Measurements from ENCODE around the gene TRIM44. TPM values are rescaled to one million over a fixed set of nuclear protein-coding genes. Genes with fewer than 3 reads are reported as not detected.
"Not testable (repeated sequence)": the region's sequence is repeated elsewhere in the genome, so short reads cannot be mapped to it uniquely, and the experiment has no call there.

TRIM44 gene
- total and polyA plus RNA-seq, 10 of the 15 experiments (the other 5 are each of a cell fraction or from before 2014, with no cell fraction given): 6.7 to 93.0 (median 27.6) TPM

DNA sequence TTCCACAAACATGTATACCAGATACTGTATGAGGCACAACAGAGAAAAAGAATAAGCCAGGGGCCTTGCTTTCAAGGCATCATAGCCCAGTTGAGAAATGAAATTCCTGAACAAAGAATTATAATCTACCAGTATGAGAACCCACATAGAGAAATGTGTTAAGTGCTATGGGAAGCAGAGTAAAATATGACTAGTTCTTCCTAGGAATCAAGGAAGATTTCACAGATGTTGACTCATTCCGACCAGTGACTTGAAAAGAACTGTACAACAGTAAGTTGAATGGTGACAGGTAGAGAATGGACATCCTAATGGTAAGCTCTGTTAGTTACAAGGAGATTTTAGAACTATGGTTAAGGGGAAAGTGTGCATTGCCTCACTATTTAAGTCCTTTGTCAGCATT lies 102.6 kb downstream of the TRIM44 start:
- H3K9ac ChIP-seq (ENCODE audit: control insufficient read depth, insufficient read depth, low read length): no peak overlapping the region
- ChIA-PET CTCF (no interaction called here), POLR2A (no interaction called here), RAD21 (ENCODE audit: unreplicated experiment) (no interaction called here), SMC1A (ENCODE audit: uncharacterized antibody, unreplicated experiment) (interaction anchor here (1.4 to 1.6 kb wide), 2 partner anchors 20 to 31 kb away, joined by 3 to 5 read pairs; no protein-coding TSS in a partner anchor)
- H4K20me1 ChIP-seq (ENCODE audit: control insufficient read depth, insufficient read depth): no peaks in the 10 kb centered on the region
- no peaks in the 10 kb centered on the region for H3K9me3 ChIP-seq (replicated peaks; ENCODE audit: control insufficient read depth, insufficient read depth, low read length)
- FAIRE-seq (no peak), ATAC-seq (no peak), DNase-seq (ENCODE audit: low read depth, low spot score) (no peak)
- no peak overlapping the region for H2AFZ ChIP-seq (ENCODE audit: control insufficient read depth, low read depth, low read length)
- H3K36me3 ChIP-seq (ENCODE audit: control insufficient read depth in 2 of 2, insufficient read depth in 2 of 2, low read length in 1 of 2): no peaks in the 10 kb centered on the region; a peak in 2 of 4 replicates
- 93% methylated on average over 1 of the region's 1 CpG for WGBS (ENCODE audit: insufficient coverage, insufficient replicate concordance, low lambda C conversion rate, missing lambda C conversion rate)
- no peak overlapping the region for H3K27ac ChIP-seq (ENCODE audit: control insufficient read depth, insufficient read depth)
- BruUV-seq (replicated peaks): no TSS peak
- in situ Hi-C loops (cut with MboI): no loop called here
- no peak overlapping the region for H3K4me3 ChIP-seq
- intact Hi-C loops (cut with micrococcal nuclease; ENCODE audit: unreplicated experiment): no loop called here
- no peaks in the 10 kb centered on the region for H3K4me1 ChIP-seq (ENCODE audit: control insufficient read depth, insufficient read depth, low read length)
- no peaks in the 10 kb centered on the region for H3K27me3 ChIP-seq (replicated peaks in 1 of 2; ENCODE audit: control insufficient read depth in 2 of 2, insufficient read depth in 2 of 2, low read length in 1 of 2)
- no peak for TF ChIP-seq RBBP5 (conservative IDR thresholded peaks at IDR 0.05)
- no peaks in the 10 kb centered on the region for H3K79me2 ChIP-seq (ENCODE audit: control insufficient read depth, insufficient read depth, low read length)
- H3K4me2 ChIP-seq (ENCODE audit: control insufficient read depth, insufficient read depth): no peak overlapping the region

- in situ Hi-C loops (cut with MboI): no loop called here
- H3K36me3 ChIP-seq (ENCODE audit: control insufficient read depth in 2 of 2, insufficient read depth in 2 of 2, low read length in 1 of 2): no peaks in the 10 kb centered on the region; a peak in 2 of 4 replicates
Measured at GRCh38 chr11:35766651-35767050, 104.1 kb downstream of the TRIM44 start.

DNA sequence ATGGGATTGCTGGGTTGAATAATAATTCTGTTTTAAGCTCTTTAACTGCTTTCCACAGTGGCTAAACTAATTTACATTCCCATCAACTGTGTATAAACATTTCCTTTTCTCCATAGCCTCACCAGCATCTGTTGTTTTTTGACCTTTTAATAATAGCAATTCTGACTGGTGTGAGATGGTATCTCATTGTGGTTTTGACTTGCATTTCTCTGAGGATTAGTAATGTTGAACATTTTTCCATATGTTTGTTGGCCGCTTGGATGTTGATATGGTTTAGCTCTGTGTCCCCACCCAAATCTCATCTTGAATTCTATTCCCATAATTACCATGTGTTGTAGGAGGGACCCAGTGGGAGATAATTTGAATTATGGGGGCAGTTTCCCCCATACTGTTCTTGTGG lies 107.8 kb downstream of the TRIM44 start:
- H4K20me1 ChIP-seq (ENCODE audit: control insufficient read depth, insufficient read depth); H3K27ac ChIP-seq (ENCODE audit: control insufficient read depth, insufficient read depth); DNase-seq (ENCODE audit: low read depth, low spot score); H3K4me1 ChIP-seq (ENCODE audit: control insufficient read depth, insufficient read depth, low read length); intact Hi-C loops (cut with micrococcal nuclease; ENCODE audit: unreplicated experiment); FAIRE-seq; RAD21 ChIA-PET (ENCODE audit: unreplicated experiment); SMC1A ChIA-PET (ENCODE audit: uncharacterized antibody, unreplicated experiment); H3K27me3 ChIP-seq (replicated peaks in 1 of 2; ENCODE audit: control insufficient read depth in 2 of 2, insufficient read depth in 2 of 2, low read length in 1 of 2); H3K79me2 ChIP-seq (ENCODE audit: control insufficient read depth, insufficient read depth, low read length); H3K9ac ChIP-seq (ENCODE audit: control insufficient read depth, insufficient read depth, low read length); in situ Hi-C loops (cut with MboI); POLR2A ChIA-PET; BruUV-seq (replicated peaks); ATAC-seq; H3K9me3 ChIP-seq (replicated peaks; ENCODE audit: control insufficient read depth, insufficient read depth, low read length); H3K36me3 ChIP-seq (ENCODE audit: control insufficient read depth in 2 of 2, insufficient read depth in 2 of 2, low read length in 1 of 2); H2AFZ ChIP-seq (ENCODE audit: control insufficient read depth, low read depth, low read length); H3K4me2 ChIP-seq (ENCODE audit: control insufficient read depth, insufficient read depth); H3K4me3 ChIP-seq: not testable (repeated sequence)
- CTCF ChIA-PET: interaction anchor here (0.7 kb wide), 1 partner anchor 52 kb away, joined by 3 read pairs; no protein-coding TSS in a partner anchor
- WGBS (ENCODE audit: insufficient coverage, insufficient replicate concordance, low lambda C conversion rate, missing lambda C conversion rate): 100% methylated on average over 1 of the region's 1 CpG

More at GRCh38 chr11:35766651-35767050, 104.1 kb downstream of the TRIM44 start:
- H3K27me3 ChIP-seq (replicated peaks in 1 of 2; ENCODE audit: control insufficient read depth in 2 of 2, insufficient read depth in 2 of 2, low read length in 1 of 2): no peaks in the 10 kb centered on the region
- no peaks in the 10 kb centered on the region for H4K20me1 ChIP-seq (ENCODE audit: control insufficient read depth, insufficient read depth)
- ChIA-PET SMC1A (ENCODE audit: uncharacterized antibody, unreplicated experiment) (no interaction called here), POLR2A (no interaction called here), RAD21 (ENCODE audit: unreplicated experiment) (no interaction called here), CTCF (no interaction called here)
- no peak overlapping the region for H3K9ac ChIP-seq (ENCODE audit: control insufficient read depth, insufficient read depth, low read length)
- H3K79me2 ChIP-seq (ENCODE audit: control insufficient read depth, insufficient read depth, low read length): no peaks in the 10 kb centered on the region
- intact Hi-C loops (cut with micrococcal nuclease; ENCODE audit: unreplicated experiment): no loop called here
- no peak overlapping the region for H3K27ac ChIP-seq (ENCODE audit: control insufficient read depth, insufficient read depth)
- DNase-seq (ENCODE audit: low read depth, low spot score) (no peak), ATAC-seq (no peak), FAIRE-seq (no peak)
- H2AFZ ChIP-seq (ENCODE audit: control insufficient read depth, low read depth, low read length): no peak overlapping the region
- 98% methylated on average over 4 of the region's 4 CpGs for WGBS (ENCODE audit: insufficient coverage, insufficient replicate concordance, low lambda C conversion rate, missing lambda C conversion rate)
- H3K9me3 ChIP-seq (replicated peaks; ENCODE audit: control insufficient read depth, insufficient read depth, low read length): no peaks in the 10 kb centered on the region; the same call in 2 of the 3 replicates
- no peak for TF ChIP-seq BCL11A (IDR thresholded peaks at IDR 0.05; ENCODE audit: low read depth, low read length)
- TF ChIP-seq ZNF207 (IDR thresholded peaks at IDR 0.05; ENCODE audit: borderline replicate concordance): no peak
- TF ChIP-seq KLF5 (IDR thresholded peaks at IDR 0.05; ENCODE audit: partially characterized antibody): no peak
- TF ChIP-seq, protein P1, sequence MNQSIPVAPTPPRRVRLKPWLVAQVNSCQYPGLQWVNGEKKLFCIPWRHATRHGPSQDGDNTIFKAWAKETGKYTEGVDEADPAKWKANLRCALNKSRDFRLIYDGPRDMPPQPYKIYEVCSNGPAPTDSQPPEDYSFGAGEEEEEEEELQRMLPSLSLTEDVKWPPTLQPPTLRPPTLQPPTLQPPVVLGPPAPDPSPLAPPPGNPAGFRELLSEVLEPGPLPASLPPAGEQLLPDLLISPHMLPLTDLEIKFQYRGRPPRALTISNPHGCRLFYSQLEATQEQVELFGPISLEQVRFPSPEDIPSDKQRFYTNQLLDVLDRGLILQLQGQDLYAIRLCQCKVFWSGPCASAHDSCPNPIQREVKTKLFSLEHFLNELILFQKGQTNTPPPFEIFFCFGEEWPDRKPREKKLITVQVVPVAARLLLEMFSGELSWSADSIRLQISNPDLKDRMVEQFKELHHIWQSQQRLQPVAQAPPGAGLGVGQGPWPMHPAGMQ (IDR thresholded peaks at IDR 0.05; ENCODE audit: borderline replicate concordance): no peak
- TF ChIP-seq BRCA1 (IDR thresholded peaks at IDR 0.05; ENCODE audit: low read depth, low read length): no peak
- TF ChIP-seq HDGF (IDR thresholded peaks at IDR 0.05): no peak
- TF ChIP-seq RUNX3 (IDR thresholded peaks at IDR 0.05; ENCODE audit: low read length): no peak
- no peak for TF ChIP-seq CHD2 (IDR thresholded peaks at IDR 0.05; ENCODE audit: borderline replicate concordance, low read depth, low read length)
- TF ChIP-seq IRF3 (IDR thresholded peaks at IDR 0.05): no peak
- BruUV-seq (replicated peaks): no TSS peak
- H3K4me1 ChIP-seq (ENCODE audit: control insufficient read depth, insufficient read depth, low read length): no peaks in the 10 kb centered on the region
- H3K4me2 ChIP-seq (ENCODE audit: control insufficient read depth, insufficient read depth): no peak overlapping the region
- no peak overlapping the region for H3K4me3 ChIP-seq
